Measurements from ENCODE around the gene BHMT2. TPM values are rescaled to one million over a fixed set of nuclear protein-coding genes. Genes with fewer than 3 reads are reported as not detected.

Gene BHMT2
- total RNA-seq, 1 experiment from 2014 or later: not detected

DNA sequence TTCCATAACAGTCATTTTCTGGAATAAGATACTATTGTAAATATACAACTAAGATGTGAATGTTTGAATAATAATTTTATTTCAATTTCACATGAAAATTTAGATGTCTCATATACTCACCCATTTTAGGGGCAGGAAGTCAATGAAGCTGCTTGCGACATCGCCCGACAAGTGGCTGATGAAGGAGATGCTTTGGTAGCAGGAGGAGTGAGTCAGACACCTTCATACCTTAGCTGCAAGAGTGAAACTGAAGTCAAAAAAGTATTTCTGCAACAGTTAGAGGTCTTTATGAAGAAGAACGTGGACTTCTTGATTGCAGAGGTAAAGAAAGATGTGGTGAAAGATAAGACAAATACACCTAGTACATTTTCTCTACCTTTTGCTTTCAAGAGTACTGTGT lies 50.7 kb downstream of the BHMT2 start:
- DNase-seq (ENCODE audit: low read depth): peak; percentile 11

DNA sequence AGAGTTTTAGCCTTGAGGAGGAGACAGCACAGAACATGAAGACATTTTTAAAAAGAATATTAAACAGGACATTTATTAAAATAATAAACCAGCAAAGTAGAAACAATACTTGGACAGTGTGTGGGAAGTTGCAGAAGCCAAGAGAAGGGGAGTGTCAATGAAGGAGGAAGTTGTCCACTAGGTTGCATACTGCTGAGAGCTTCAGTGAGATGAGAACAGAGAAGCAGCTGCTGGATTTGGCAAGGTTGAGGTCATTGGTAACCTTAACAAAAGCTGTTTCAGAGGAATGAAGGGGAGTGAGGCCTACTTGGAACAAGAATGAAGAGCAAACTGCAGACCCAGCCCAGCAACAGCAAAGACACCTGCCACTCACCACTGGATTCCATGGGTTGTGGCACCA lies 53.4 kb downstream of the BHMT2 start:
- no peak for DNase-seq (ENCODE audit: low read depth)

DNA sequence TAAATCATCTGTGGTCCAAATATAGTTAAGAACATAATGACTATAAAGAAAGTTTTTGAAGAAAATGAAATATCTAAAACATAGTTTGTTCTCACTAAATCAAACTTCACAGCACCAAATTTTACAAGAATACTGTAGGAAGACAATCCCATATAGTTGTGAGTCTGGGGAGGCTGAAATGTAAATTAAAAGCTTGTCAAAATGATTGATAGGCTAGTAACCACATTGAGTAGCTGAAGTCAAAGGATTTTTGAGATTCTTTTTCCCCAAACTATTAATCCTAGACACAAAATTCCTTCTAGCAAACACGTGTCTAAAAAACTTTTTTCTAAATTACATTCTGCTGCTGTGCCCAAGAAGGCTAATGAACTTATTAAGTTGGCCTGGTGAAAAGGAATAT lies 55.0 kb downstream of the BHMT2 start:
- DNase-seq (ENCODE audit: low read depth): no peak

DNA sequence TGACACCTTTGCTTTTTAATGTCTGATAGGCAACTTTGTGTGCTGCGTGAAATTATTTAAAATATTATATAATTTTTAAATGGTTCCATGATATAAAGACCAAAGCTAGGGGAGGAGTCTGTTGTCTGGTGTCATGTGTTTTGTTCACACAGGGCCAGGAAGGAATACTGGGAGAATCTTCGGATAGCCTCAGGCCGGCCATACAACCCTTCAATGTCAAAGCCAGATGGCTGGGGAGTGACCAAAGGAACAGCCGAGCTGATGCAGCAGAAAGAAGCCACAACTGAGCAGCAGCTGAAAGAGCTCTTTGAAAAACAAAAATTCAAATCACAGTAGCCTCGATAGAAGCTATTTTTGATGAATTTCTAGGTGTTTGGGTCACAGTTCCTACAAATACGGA lies 61.2 kb downstream of the BHMT2 start:
- no peak for DNase-seq (ENCODE audit: low read depth)

DNA sequence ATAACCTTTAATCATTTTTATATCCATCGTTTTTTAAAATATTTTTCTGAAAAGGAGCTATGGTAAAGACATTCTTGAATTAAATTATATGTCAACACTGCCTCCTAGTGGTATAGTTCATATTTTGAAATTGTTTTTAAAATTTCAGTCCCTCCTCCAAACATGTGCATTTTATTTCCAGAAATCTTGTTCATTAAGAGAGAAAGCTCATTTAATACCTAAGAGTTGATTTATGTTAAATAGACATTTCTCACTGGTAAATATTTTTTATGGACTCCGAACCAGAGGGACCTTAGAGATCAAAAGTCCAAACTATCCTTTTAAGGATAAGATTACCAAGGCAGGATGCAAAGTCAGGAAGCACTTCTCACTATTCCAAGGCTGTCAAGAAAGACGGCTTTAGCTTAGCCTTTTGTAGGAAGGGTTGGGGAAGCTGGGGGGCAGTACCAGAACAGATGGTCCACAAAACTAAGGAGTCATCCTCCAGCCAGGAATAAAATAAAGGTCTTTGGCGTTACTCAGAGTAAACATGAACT lies 63.6 kb downstream of the BHMT2 start:
- peak; percentile 42 for DNase-seq (ENCODE audit: low read depth)

DNA sequence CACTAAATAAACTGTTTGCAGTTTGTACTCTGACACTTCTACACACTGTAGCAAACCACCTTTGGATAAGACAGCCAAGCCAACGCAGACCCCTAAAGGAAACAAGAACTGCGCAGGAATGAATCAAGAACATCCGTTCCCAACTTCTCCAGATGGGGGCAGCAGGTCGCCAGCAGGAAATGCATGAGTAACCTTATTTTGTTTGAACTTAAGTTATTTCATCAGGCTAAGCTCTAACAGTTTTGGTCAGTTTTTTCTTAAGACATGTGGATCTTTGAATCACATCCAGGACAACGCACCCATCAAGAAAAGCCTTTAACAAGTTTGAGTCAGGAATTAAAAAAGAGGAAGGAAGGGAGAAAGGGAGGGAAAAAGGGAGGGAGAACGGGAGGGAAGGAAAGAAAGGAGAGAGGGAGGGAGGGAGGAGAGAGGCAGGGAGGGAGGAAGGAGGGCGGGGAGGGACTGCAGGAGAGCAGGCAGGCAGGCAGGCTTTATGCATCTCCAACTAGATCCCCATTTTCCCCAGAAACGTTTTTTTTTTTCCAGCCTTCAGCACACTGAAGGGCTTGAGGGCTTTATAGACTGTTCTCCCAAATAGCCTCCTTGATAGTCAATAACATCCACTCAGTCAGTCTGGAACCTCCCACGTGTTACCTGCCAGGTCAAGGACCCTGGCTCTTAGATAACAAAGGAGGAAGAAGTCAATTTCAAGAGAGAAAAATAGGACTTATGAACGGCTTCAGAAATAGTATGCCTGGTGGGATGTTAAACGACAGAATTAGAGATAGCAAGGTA lies 64.3 kb downstream of the BHMT2 start:
- peak; percentile 71 for DNase-seq (ENCODE audit: low read depth)

DNA sequence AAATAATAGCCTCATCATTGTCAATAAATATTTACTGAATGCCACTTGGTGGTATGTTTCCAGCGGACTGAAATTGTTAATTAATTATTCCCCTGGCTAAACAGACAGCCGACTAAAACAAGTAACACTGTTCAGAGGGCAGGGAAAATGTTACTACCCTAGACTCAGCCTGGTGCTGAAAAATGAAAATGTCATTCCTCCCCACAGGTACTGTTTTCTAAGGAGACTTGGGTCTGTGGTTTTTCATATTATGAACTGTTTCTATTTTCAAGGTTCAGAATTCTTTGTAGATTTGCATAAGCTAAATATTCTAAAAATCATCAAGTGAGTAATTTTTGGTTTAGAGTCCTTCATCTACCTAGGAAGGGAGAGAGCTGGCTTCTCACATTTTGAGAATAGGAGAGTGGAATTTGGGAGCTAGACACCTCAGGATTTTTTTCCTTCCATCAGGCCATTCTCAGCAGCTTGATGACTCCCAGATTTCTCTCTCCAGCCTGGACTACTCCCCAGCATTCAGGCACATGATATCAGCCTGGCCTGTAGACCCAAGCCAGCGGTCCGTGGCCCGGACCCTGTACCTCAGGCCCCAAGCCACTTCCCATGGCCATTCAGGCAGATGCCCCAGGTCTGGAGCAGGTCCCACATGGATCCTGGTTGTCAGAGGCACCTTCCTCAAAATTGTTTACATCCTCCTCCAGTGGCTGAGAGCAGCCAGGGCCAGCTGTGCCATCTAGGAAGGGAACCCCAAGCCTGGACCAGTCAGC lies 66.4 kb downstream of the BHMT2 start:
- no peak for DNase-seq (ENCODE audit: low read depth)

DNA sequence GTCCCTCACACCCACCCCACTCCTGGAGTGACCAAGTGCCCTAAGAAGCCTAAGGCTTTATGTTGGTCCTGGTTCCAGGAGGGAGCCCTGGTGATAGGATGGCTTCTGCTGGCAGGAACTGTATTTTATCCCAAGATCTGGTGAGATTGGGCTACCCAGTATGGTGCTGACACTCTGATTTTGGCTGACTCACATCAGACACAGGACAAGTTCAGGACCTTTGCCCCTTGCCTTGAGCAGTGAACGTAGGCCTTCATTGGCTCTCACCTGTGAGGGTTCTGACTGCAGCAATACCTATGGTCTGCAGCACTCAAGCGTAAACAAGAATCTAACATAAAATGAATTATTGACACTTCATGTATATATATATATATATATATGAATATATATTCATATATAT lies 67.1 kb downstream of the BHMT2 start:
- DNase-seq (ENCODE audit: low read depth): no peak

Other genes starting within 250 kb of the BHMT2 start
- gene ARSB, start 84.5 kb upstream of the BHMT2 start, total RNA-seq (2014; rRNA removed; shearing (Covaris generic)): 15.2 and 19.4 TPM in 2 replicates
- gene DMGDH, start 93 bp upstream of the BHMT2 start, total RNA-seq (2014; rRNA removed; shearing (Covaris generic)): not detected in 2 replicates
- gene BHMT, start 42.0 kb downstream of the BHMT2 start, total RNA-seq (2014; rRNA removed; shearing (Covaris generic)): not detected in 2 replicates
- gene JMY, start 166.4 kb downstream of the BHMT2 start, total RNA-seq (2014; rRNA removed; shearing (Covaris generic)): 3.2 and 4.9 TPM in 2 replicates

Data from M059J (cell line).